ENCODE data around the gene MFAP1.

Gene MFAP1

DNA sequence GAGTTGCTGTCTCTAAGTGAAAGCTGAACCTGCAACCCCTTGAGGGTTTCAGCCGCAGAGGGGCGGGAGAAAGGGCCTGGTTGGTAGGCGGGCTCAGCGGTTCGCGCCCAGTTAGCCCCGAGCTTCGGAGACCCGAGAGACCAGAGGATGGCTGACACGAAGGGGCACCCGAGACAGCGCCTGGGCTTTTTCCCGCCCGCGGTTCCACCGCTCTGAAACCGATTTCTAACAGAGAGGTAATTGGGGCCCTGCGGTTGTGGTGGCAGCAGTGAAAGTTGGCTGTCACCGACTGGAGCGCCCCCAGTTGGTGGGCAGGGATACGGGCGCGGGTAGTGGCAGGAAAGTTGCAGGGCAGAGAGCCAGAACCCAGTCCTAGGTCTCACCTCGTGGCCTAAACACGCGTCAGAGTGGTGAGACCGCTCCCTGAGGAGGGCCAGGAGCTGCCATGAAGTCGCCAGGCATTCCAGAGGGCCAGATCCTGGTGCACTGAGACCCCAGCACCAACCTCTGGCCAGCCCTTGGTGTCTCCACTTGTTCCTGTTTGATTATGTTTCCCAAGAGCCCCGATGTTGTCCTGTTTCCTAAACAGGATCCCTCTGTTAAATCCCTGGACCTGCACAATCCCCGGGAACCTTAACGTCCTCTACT lies 47.1 kb downstream of the MFAP1 start:
- Histone ChIP-seq H3K27me3 (ENCODE audit: control insufficient read depth in 5 of 5, insufficient read depth in 4 of 5, low read length in 5 of 5) (no peaks in the 10 kb centered on the region), H3K36me3 (ENCODE audit: control insufficient read depth in 5 of 5, insufficient read depth in 5 of 5, low read length in 5 of 5) (peaks cover 7 to 15% (median 13%) of the 10 kb centered on the region in 5 donors), H3K4me1 (ENCODE audit: control insufficient read depth in 5 of 5, insufficient read depth in 5 of 5, low read length in 5 of 5) (peaks cover 2 to 22% (median 13%) of the 10 kb centered on the region in 5 donors), H3K9ac (ENCODE audit: low read length in 5 of 5) (peak overlapping the region; percentile 63 to 86 (median 83)), H3K27ac (ENCODE audit: low read depth, low read length) (peak overlapping the region; percentile 91), H3K9me3 (ENCODE audit: control insufficient read depth in 5 of 5, low read length in 5 of 5) (no peaks in the 10 kb centered on the region), H3K4me3 (ENCODE audit: low read depth in 1 of 5, low read length in 5 of 5) (peak overlapping the region; percentile 72 to 90 (median 82))

DNA sequence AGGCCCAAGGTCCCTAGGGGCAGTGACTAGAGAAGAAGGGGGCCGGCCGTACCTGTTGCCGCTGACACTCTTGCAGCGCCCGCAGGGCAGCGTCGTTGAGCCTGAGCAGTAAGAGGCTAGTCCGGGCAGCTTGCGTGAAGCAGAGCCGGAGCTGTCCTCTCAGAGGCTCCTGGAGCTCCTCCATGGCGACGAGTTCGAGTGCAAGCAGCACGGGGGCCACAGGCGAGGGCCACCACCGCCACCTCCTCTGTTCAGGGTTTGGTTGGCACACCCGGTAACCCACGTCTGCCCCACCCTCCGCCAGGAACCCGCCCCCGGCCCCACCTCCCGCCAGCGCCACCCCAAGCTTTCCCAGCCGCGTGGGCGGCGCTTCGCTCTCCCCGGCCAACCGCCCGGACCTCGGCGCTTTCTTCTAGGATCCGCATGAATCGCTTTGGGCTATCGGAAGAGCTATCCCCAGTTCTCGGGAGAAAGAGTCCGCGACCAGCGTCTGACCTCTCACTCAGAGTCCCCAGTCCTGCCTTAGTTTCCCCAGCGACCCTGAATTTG lies 47.7 kb downstream of the MFAP1 start, which contains the start of gene ELL3:
ELL3 (minus strand) TSS at position 249 of the 549 bp plus-strand sequence; CDS start at position 184, 65 bp downstream.
- H3K27ac ChIP-seq (ENCODE audit: low read depth, low read length) = peak within 1 kb of the TSS; percentile 91
- peak within 1 kb of the TSS; percentile 63 to 86 (median 83) for H3K9ac ChIP-seq (ENCODE audit: low read length in 5 of 5)
- peaks cover 10 to 21% (median 17%) of the 10 kb centered on the region in 5 donors for H3K36me3 ChIP-seq (ENCODE audit: control insufficient read depth in 5 of 5, insufficient read depth in 5 of 5, low read length in 5 of 5)
- peaks cover 2 to 22% (median 13%) of the 10 kb centered on the region in 5 donors for H3K4me1 ChIP-seq (ENCODE audit: control insufficient read depth in 5 of 5, insufficient read depth in 5 of 5, low read length in 5 of 5)
- no peaks in the 10 kb centered on the region for H3K27me3 ChIP-seq (ENCODE audit: control insufficient read depth in 5 of 5, insufficient read depth in 4 of 5, low read length in 5 of 5)
- no peaks in the 10 kb centered on the region for H3K9me3 ChIP-seq (ENCODE audit: control insufficient read depth in 5 of 5, low read length in 5 of 5)
- peak within 1 kb of the TSS; percentile 72 to 90 (median 82) for H3K4me3 ChIP-seq (ENCODE audit: low read depth in 1 of 5, low read length in 5 of 5)

DNA sequence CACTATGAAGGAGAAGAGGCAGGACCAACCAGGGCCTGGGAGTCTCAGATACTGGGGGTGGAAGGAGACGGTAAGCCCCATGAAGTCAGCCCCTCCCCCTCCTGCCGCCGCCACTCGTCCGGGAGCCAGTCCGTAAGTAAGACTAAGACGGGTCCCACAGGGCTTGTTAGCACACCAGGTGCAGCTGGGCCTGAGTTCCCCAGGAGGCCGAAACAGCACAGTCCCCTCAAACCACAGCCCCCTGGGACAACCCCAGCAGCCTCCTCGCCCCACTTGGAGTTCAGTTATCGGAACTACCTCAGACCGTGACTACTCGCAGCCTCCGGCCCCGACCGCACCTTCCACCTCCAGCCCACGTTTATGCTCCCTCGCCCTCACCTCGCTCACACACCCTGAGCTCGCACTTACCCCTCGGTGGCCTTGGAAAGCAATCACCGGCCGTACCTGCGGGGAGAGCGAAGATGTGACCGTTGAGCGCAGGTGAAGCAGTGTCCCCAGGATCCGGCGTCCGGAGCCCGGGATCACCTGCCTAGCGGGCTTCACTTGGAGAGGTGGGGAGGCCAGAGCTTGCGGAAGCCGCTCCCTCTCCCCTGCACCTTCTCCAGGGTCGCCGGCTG lies 48.3 kb downstream of the MFAP1 start:
- no peaks in the 10 kb centered on the region for H3K27me3 ChIP-seq (ENCODE audit: control insufficient read depth in 5 of 5, insufficient read depth in 4 of 5, low read length in 5 of 5)
- peaks cover 16 to 27% (median 23%) of the 10 kb centered on the region in 5 donors for H3K36me3 ChIP-seq (ENCODE audit: control insufficient read depth in 5 of 5, insufficient read depth in 5 of 5, low read length in 5 of 5)
- no peaks in the 10 kb centered on the region for H3K9me3 ChIP-seq (ENCODE audit: control insufficient read depth in 5 of 5, low read length in 5 of 5)
- peaks cover 2 to 22% (median 13%) of the 10 kb centered on the region in 5 donors for H3K4me1 ChIP-seq (ENCODE audit: control insufficient read depth in 5 of 5, insufficient read depth in 5 of 5, low read length in 5 of 5)
- peak overlapping the region; percentile 40 to 90 (median 82) for H3K4me3 ChIP-seq (ENCODE audit: low read depth in 1 of 5, low read length in 5 of 5)
- H3K9ac ChIP-seq (ENCODE audit: low read length in 5 of 5) = peak overlapping the region in 4 of 5 donors; percentile 45 to 86 (median 58)
- peak overlapping the region; percentile 91 for H3K27ac ChIP-seq (ENCODE audit: low read depth, low read length)

DNA sequence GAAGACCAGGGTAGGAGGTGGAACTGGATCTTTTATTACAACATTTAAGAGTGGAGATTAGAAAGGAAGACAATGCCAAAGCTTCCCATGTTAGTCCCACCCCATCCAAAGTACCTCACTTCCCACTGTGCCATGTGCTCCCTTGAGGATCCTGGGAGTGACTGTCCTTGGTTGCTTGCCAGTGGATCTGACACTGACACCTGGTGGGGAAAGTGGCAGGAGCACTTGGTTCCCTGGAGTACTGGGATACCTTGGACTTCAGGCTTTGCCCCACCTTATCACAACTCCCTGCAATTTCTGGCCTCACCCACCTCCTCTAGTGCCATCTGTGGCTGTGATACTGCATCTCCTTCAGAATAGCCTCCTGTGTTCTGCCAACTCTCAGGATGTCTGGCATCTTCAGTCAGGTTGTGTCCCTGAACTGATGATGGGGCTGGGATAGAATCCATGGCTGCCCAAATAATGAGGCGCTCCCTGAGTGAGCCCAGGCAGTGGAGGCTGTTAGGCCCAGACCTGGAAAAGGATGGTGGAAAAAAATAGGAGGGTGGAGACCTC lies 49.0 kb downstream of the MFAP1 start:
- peaks cover 2 to 22% (median 13%) of the 10 kb centered on the region in 5 donors for H3K4me1 ChIP-seq (ENCODE audit: control insufficient read depth in 5 of 5, insufficient read depth in 5 of 5, low read length in 5 of 5)
- H3K9me3 ChIP-seq (ENCODE audit: control insufficient read depth in 5 of 5, low read length in 5 of 5) = no peaks in the 10 kb centered on the region
- H3K27me3 ChIP-seq (ENCODE audit: control insufficient read depth in 5 of 5, insufficient read depth in 4 of 5, low read length in 5 of 5) = no peaks in the 10 kb centered on the region
- H3K9ac ChIP-seq (ENCODE audit: low read length in 5 of 5) = peak overlapping the region in 2 of 5 donors; percentile 1 to 28
- peaks cover 18 to 33% (median 29%) of the 10 kb centered on the region in 5 donors for H3K36me3 ChIP-seq (ENCODE audit: control insufficient read depth in 5 of 5, insufficient read depth in 5 of 5, low read length in 5 of 5)
- H3K27ac ChIP-seq (ENCODE audit: low read depth, low read length) = peak overlapping the region; percentile 91
- no peak overlapping the region for H3K4me3 ChIP-seq (ENCODE audit: low read depth in 1 of 5, low read length in 5 of 5)

DNA sequence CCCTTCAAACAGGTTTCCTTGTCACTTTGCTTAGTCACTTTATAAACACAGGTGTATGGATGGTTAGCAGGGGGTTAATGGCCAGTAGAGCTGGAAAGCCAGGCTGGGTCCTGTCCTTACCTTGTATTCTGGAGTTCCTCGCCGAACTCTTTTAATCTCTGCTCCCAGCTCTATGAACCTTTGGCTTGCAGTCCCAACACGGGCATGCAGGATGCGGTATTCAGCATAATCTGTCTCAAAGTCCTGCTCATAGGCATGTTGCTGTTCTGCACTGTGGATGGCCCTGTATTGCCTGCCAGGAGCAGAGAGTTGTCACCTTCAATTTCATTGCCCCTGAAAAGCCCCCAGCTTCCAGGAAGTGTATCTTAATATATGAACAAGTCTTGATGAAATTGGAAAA lies 50.4 kb downstream of the MFAP1 start:
- Histone ChIP-seq H3K27ac (ENCODE audit: low read depth, low read length) (no peak overlapping the region), H3K4me3 (ENCODE audit: low read depth in 1 of 5, low read length in 5 of 5) (no peak overlapping the region), H3K36me3 (ENCODE audit: control insufficient read depth in 5 of 5, insufficient read depth in 5 of 5, low read length in 5 of 5) (peaks cover 30 to 45% (median 33%) of the 10 kb centered on the region in 5 donors), H3K9ac (ENCODE audit: low read length in 5 of 5) (no peak overlapping the region), H3K27me3 (ENCODE audit: control insufficient read depth in 5 of 5, insufficient read depth in 4 of 5, low read length in 5 of 5) (no peaks in the 10 kb centered on the region), H3K4me1 (ENCODE audit: control insufficient read depth in 5 of 5, insufficient read depth in 5 of 5, low read length in 5 of 5) (peaks cover 2 to 22% (median 13%) of the 10 kb centered on the region in 5 donors), H3K9me3 (ENCODE audit: control insufficient read depth in 5 of 5, low read length in 5 of 5) (no peaks in the 10 kb centered on the region)

DNA sequence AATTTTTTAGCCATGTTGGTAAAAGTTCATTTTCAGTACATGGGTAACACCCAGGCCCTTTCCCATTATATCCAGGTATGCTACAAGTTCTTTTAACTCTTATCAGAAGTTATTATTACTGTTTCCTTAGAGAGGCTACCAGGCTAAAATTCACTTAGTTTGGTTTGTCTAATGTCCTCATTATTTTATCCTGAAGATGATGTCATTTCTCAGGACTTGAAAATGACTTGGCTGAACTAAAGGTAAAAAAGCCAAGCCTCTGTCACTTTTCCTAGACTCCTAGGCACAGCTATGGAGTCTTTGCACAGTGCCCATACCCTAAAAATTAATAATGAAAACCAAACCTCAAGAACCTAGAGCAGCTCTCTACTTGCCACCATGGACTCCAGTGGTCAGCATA lies 51.9 kb downstream of the MFAP1 start:
- H3K27ac ChIP-seq (ENCODE audit: low read depth, low read length) = peak overlapping the region; percentile 16
- H3K9me3 ChIP-seq (ENCODE audit: control insufficient read depth in 5 of 5, low read length in 5 of 5) = no peaks in the 10 kb centered on the region
- peaks cover 40 to 60% (median 44%) of the 10 kb centered on the region in 5 donors for H3K36me3 ChIP-seq (ENCODE audit: control insufficient read depth in 5 of 5, insufficient read depth in 5 of 5, low read length in 5 of 5)
- H3K27me3 ChIP-seq (ENCODE audit: control insufficient read depth in 5 of 5, insufficient read depth in 4 of 5, low read length in 5 of 5) = no peaks in the 10 kb centered on the region
- peak overlapping the region in 1 of 5 donors; percentile 25 for H3K9ac ChIP-seq (ENCODE audit: low read length in 5 of 5)
- H3K4me3 ChIP-seq (ENCODE audit: low read depth in 1 of 5, low read length in 5 of 5) = no peak overlapping the region
- H3K4me1 ChIP-seq (ENCODE audit: control insufficient read depth in 5 of 5, insufficient read depth in 5 of 5, low read length in 5 of 5) = peaks cover 2 to 16% (median 12%) of the 10 kb centered on the region in 5 donors

DNA sequence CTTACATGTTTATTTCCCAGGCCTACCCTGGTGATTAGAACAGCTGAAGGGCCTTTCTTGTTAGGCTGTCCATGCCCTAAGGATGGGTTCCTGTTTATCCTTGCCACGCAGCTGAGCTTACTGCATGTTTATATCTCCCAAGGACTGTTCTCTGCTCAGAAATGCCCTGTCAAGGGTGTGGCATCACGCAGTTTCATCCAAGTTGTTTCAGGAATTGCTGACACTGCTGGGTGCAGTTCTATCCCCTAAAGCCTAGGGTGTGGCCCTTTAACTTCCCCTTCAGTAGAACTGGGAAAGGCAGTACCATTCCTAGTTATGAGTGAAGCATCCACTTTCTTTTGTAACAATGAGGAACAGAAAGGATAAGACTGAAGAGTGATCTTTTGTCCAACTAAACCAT lies 52.7 kb downstream of the MFAP1 start:
- Histone ChIP-seq H3K9me3 (ENCODE audit: control insufficient read depth in 5 of 5, low read length in 5 of 5) (no peaks in the 10 kb centered on the region), H3K36me3 (ENCODE audit: control insufficient read depth in 5 of 5, insufficient read depth in 5 of 5, low read length in 5 of 5) (peaks cover 40 to 68% (median 52%) of the 10 kb centered on the region in 5 donors), H3K4me1 (ENCODE audit: control insufficient read depth in 5 of 5, insufficient read depth in 5 of 5, low read length in 5 of 5) (peaks cover 0 to 11% (median 9%) of the 10 kb centered on the region in 5 donors), H3K4me3 (ENCODE audit: low read depth in 1 of 5, low read length in 5 of 5) (no peak overlapping the region), H3K27ac (ENCODE audit: low read depth, low read length) (no peak overlapping the region), H3K9ac (ENCODE audit: low read length in 5 of 5) (peak overlapping the region in 1 of 5 donors; percentile 25), H3K27me3 (ENCODE audit: control insufficient read depth in 5 of 5, insufficient read depth in 4 of 5, low read length in 5 of 5) (no peaks in the 10 kb centered on the region)

DNA sequence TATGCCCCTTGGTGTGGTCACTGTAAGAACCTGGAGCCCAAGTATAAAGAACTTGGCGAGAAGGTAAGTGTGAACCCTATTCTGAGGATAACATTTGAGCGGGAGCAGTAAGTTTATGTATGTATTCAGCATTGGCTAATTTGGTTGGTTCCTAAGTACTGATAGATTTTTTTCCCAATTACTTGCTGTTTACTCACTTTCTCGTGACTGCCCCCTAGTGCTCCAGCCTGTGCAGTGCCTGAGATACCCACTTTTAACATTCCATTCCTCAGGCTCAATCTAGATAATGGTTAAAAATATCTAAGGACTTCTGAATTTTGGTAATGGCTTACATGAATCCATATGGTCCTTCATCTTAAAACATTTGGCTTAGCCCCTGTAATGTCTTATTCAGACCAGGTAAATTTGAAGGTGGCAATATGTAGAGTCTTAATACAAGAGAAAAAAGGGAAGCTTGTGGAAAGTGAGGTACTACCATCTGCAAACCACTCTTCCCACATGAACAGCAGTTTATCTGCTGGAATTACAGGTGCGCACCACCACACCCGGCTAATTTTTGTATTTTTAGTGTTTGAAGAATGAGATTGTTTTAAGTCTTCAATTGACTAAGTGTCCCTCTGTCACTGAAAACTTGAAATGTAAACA lies 54.8 kb downstream of the MFAP1 start:
- H3K27ac ChIP-seq (ENCODE audit: low read depth, low read length) = no peak overlapping the region
- peaks cover 58 to 89% (median 73%) of the 10 kb centered on the region in 5 donors for H3K36me3 ChIP-seq (ENCODE audit: control insufficient read depth in 5 of 5, insufficient read depth in 5 of 5, low read length in 5 of 5)
- H3K4me1 ChIP-seq (ENCODE audit: control insufficient read depth in 5 of 5, insufficient read depth in 5 of 5, low read length in 5 of 5) = peaks cover 0 to 3% (median 0%) of the 10 kb centered on the region in 5 donors
- no peak overlapping the region for H3K9ac ChIP-seq (ENCODE audit: low read length in 5 of 5)
- no peaks in the 10 kb centered on the region for H3K27me3 ChIP-seq (ENCODE audit: control insufficient read depth in 5 of 5, insufficient read depth in 4 of 5, low read length in 5 of 5)
- no peaks in the 10 kb centered on the region for H3K9me3 ChIP-seq (ENCODE audit: control insufficient read depth in 5 of 5, low read length in 5 of 5)
- H3K4me3 ChIP-seq (ENCODE audit: low read depth in 1 of 5, low read length in 5 of 5) = no peak overlapping the region

DNA sequence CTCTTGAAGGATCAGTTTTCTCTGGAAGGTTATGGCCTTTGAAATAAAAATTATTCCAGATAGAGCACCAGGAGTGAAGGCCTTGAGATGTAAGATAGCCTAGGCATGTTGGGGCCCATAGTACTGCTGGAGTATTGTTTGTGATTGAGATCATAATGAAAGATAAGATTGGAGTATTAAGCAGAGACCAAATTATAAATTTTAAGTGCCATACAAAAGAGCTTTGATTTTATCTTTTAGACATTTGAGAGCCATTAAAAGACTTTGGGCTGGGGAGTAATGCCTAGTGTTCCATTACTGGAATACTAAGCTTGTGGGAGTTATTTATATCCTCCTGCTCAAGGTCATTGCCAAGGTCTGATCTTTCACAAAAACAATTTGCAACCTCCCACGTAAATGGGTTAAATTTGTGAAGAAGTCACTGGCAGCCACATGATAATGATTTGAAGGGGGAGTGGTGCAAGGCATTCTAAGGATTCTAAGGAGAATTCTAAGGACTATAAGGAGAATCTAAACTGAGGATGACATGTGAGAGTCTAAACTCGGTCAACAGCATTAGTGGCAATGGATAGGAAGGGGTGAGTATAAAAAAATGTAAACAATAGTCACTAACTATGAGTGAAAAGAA lies 60.6 kb downstream of the MFAP1 start:
- no peaks in the 10 kb centered on the region for H3K4me1 ChIP-seq (ENCODE audit: control insufficient read depth in 5 of 5, insufficient read depth in 5 of 5, low read length in 5 of 5)
- no peak overlapping the region for H3K4me3 ChIP-seq (ENCODE audit: low read depth in 1 of 5, low read length in 5 of 5)
- H3K27ac ChIP-seq (ENCODE audit: low read depth, low read length) = no peak overlapping the region
- H3K36me3 ChIP-seq (ENCODE audit: control insufficient read depth in 5 of 5, insufficient read depth in 5 of 5, low read length in 5 of 5) = peaks cover 45 to 92% (median 84%) of the 10 kb centered on the region in 5 donors
- no peaks in the 10 kb centered on the region for H3K9me3 ChIP-seq (ENCODE audit: control insufficient read depth in 5 of 5, low read length in 5 of 5)
- H3K9ac ChIP-seq (ENCODE audit: low read length in 5 of 5) = no peak overlapping the region
- no peaks in the 10 kb centered on the region for H3K27me3 ChIP-seq (ENCODE audit: control insufficient read depth in 5 of 5, insufficient read depth in 4 of 5, low read length in 5 of 5)

All from subcutaneous abdominal adipose tissue (tissue), 5 donors.